GM20000 (cell line): ENCODE results near the gene PDK4.

ENCODE experiments used
- DNase-seq: peaks from one replicate; pipeline ENCODE4 v3.0.0; 2012; ENCODE audit warnings: low spot score
- TF ChIP-seq, protein P1 (sequence below): IDR thresholded peaks from 2 replicates; pipeline ENCODE4 v1.5.1; 2012; ENCODE audit warnings: mild to moderate bottlenecking, control low read depth; ENCODE audit errors: extremely low read depth, missing control alignments

The PDK4 gene

DNA sequence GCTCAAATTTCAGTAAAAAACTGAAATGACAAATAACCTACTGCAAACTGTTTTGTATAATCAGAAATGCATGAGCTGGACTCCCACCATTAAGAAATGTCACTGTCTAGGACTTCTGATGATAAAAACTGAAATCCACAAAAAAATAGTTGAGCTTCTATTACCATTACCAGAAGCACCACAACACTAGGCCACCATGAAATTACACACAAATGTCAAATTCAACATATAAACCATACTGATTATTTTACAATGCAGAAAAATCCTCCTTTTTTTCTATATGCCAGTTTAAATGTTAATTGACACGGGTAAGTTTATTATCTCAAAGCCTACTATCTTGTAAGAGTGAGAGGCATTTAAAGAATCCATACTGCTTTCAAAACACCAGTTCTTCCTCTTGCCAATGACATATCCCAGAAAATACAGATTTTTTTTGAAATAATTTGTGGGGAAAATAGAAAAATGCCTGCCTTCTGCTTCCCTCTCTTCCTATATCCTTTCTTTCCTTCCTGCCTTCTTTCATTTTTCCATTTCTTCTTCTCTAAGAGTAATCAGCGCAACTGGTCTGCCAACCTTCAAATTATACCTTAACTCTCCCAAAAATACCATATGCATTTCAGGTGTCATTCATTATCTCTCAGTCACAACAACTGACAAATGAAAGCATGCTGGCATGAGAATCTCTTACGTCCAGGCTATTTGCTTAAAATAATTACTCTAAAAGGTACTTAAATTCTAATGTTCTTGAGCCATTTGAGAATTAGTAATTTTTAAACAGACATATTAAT, 12.3 kb downstream of the PDK4 start:
- TF ChIP-seq, protein P1, sequence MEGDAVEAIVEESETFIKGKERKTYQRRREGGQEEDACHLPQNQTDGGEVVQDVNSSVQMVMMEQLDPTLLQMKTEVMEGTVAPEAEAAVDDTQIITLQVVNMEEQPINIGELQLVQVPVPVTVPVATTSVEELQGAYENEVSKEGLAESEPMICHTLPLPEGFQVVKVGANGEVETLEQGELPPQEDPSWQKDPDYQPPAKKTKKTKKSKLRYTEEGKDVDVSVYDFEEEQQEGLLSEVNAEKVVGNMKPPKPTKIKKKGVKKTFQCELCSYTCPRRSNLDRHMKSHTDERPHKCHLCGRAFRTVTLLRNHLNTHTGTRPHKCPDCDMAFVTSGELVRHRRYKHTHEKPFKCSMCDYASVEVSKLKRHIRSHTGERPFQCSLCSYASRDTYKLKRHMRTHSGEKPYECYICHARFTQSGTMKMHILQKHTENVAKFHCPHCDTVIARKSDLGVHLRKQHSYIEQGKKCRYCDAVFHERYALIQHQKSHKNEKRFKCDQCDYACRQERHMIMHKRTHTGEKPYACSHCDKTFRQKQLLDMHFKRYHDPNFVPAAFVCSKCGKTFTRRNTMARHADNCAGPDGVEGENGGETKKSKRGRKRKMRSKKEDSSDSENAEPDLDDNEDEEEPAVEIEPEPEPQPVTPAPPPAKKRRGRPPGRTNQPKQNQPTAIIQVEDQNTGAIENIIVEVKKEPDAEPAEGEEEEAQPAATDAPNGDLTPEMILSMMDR, result no peak
- DNase-seq, result no peak

DNA sequence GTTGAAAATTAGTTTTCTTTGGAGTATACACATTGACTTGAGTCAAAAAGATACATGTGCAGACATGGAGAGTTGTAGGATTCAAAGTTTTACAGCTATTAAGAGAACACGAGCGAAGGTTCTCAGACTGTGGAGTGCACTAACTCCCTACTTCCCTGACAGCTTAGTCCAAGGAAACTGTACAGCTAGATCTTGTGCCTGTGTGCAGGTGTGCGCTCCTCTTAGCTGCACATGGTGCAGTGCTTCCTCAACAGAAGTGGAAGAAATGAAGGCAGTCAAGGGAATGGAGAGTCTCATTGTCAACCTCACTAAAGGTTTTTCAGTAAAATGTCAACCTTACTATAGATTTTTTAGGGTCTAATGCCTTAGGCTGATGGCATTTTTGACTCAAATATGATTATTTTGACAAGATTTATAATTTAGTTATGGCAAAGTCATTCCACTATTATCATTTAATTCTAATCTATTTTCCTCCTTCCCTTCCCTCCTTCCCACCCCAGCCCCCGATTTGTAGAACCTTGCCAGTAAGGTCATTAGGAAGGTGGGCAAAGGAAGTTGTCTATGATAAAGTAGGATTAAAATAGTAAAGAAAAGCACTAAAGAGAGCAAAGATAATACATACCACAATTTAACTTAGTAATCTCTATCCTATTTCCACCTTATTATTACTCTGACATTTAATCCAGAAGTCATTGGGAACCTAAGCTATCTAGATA, 13.6 kb downstream of the PDK4 start:
- TF ChIP-seq, protein P1, result no peak
- DNase-seq, result no peak

DNA sequence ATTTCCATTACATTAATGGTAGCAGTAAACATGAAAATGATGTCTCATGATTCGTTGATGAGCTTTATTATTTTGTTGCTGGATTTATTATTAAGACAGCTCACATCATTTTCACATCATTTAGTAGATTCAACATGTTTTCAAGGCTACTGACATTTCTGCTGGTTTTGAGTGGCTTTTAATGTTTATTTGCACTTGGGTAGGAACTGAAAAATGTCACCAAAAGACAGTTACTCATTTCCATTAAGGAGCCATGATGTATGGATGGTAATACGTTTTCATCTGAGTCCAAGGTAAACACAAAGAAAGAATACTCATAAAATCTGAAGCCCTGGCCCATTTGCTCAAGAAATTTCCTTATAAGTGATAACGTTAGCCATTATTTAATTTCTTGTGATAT, 14.8 kb downstream of the PDK4 start:
- TF ChIP-seq, protein P1, result no peak
- no peak for DNase-seq

DNA sequence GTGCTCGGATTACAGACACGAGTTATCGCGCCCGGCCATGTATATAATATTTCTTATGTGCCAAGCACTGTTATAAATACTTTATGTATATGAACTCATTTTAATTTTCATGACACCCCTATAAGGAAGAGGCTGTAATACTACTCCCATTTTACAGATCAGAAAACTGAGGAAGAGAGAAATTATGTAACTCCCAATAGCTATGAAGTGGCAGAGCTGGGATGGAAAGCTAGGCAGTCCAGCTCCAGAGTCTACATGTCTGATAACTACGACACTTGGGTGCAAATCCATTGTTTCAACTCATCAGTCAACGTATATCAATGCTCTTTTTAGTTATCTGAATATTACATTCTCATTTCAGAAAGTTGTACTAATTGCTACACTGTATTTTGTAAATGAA, 17.0 kb downstream of the PDK4 start:
- DNase-seq, result no peak
- TF ChIP-seq, protein P1, result no peak

DNA sequence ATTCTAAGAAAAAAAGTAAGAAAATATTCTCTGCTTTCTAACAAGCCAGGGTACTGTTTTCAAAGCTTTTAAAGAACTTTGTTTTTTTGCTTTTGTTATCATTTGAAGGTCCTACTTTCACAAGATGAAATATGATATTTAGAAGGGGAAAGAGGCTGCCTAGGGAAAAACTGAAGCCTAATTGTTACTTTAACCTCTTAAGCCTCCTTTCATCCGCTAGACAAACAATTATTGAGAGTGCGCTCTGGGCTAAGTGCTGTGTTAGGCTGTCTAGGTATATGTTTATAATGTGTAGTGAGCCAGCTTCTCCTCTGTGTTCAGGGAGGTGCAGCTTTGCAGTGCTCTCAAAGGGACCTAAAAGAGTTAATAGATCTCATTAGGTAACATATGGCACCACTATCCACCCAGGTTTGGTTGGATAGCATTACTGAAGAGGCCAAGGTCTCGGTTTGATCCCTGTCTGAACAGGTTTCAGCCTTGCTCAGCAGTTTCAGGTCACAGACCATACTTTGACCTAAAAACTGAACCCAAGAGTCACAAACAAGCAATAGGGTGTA, 17.9 kb downstream of the PDK4 start:
- DNase-seq, result no peak

DNA sequence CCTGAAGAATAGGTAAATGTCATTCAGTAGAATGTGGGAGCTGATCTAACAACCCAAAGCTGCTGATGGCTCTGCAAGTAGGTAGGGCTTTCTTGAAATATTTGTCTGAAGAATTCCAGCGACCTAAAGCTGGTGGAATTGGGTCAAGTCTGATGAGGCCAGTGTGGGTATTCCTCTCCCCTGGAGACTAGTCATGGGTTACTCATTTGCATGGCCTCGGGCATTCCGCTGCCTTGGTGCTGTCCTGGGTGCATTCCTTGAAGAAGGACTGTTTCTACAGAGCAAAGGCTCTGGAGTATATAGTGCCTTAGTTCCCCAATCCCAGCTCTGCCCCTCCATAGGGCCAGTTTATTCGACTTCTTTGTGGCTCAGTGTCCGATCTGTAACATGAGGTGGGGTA, 19.2 kb downstream of the PDK4 start:
- DNase-seq, result no peak
- TF ChIP-seq, protein P1, result no peak

More for the DNA sequence above, 17.9 kb downstream of the PDK4 start:
- TF ChIP-seq, protein P1, result no peak

DNA sequence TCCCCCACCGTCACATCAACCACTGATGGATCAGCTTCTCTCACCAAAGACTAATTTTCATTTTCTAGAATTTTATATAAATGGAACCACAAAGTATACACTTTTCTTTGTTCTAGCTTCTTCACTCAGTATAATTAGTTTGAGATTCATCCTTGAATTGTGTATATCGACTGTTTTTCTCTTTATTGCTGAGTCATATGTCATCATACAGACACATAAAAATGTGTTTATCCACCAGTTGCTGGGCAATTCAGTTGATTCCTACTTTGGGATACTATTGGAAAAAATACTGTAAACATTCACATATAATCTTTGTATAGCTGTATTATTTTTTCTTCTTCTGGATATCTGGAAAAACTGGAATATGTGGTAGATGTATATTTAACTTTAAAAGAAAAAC, 26.6 kb downstream of the PDK4 start:
- TF ChIP-seq, protein P1, result no peak
- no peak for DNase-seq
